Activated CD4-positive, alpha-beta T cell treated with anti-CD3 and anti-CD28 coated beads for 48 hours (primary cell): Measurements from ENCODE around the gene PRKCD.

ENCODE experiments used
- DNase-seq: peaks from one replicate; pipeline ENCODE4 v3.0.0-alpha.2; 2020

The PRKCD gene

DNA sequence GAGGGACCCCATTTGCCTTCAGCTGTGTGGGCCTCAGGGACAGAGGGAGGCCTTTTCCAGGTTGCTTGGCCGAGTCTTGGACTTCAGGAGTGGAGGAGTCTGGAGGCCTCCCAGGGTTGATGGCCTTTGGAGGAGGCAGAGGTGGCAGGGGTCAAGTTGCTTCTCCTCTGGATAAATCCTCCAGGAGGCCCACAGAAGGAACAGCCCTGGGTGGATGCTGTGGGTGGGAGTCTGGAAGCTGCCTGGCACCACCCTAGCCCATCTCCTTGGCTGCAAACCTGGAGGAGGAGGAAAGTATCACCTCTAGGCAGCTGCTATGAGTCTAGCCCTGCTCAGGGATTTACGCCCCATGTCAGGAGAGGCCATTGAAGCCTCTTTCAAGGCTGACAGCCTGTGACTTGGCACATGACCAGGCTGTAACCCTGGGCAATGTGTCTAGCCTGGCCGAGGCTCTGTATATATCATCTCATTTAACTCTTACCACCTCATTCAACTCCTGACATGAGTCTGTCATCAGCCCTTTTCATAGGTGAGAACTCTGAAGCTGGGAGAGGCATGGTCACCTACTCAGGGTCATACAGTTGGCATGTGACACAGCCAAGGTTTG lies 2.9 kb upstream of the PRKCD start:
- DNase-seq, result no peak

DNA sequence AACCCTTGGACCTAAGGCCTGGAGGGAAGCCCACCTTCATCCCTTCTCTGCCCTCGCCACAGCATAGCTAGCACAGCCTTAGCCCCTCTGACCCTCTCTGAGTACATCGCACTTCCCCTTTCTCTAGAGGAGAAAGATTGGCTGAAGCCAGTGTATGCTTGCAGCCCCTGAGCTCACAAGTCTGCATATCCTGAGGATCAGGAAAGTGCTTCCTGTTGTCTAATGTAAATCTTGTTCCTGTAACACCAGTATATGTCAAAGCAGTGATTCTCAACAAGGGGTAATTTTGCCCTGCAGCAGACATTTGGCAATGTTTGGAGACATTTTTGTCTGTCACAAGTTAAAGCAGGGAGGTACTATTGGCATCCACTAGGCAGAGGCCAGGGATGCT lies 2.2 kb upstream of the PRKCD start:
- no peak for DNase-seq

DNA sequence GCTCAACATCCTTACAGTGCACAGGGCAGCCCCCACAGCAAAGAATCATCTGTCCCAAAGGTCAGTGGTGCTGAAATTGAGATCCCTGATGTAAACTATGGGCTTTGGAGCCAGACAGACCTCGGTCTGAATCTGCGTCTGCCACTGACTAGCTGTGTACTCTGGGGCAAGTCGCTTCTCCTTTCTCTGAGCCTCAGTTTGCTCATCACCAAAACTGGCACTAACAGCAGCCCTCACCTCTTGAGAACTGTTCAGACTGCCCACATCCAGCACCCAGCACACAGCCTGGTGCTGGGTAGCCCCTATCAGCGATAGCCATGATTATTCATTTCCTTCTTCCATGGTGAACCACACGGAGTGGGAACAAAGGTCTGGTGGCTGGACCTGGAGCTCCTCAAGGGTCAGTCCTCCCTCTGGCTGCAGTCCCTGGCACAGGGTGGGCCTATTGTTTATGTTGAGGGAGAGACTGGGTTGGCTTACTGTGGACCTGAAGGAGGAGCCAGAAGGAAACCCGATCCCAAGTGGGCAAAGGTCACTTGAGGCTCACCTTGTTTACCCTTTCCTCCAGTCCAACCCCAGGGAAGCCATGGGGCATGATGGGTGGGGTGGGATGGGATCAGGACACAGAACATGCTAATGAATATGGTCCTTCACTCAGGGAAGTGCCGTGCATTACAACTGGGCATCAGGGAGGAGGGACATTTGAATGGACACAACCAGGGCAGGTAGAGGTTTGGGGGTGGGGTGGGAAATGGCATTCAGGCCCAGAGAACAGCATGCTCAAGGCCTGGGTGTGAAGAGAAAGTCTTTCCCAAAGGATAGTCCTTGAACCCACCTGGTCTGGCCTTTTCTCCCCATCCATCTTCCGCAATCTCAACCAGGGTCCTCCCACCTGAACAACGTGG lies 1.6 kb upstream of the PRKCD start:
- no peak for DNase-seq

DNA sequence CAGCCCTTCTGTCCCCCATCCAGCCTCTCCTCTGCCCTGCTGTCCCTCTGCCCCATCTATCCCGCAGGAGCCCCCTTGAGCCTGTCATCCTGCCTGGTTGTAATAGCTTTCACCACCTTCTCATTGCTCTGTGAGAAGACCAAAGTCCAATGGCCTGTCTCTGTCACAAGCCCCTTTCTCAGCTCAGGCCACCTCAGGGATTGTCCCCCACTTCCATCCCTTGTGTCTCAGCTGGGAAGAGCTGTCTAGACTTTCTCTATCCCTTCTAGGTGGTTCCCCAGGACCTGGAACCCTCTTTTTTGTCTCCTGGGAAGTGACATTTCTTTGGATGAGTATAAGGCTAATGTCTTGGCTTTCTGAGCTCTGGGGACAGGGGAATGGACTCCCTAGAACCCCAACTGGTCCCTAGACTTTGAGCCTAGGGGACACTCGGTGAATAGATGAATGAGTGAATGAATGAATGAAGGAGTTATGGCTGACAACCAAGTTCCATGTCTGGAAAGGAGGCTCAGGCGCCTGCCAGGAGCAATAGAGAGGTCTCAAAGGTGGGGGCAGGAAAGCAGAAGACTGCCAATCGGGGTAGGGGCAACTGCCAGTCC lies 849 bp upstream of the PRKCD start:
- DNase-seq, result no peak

DNA sequence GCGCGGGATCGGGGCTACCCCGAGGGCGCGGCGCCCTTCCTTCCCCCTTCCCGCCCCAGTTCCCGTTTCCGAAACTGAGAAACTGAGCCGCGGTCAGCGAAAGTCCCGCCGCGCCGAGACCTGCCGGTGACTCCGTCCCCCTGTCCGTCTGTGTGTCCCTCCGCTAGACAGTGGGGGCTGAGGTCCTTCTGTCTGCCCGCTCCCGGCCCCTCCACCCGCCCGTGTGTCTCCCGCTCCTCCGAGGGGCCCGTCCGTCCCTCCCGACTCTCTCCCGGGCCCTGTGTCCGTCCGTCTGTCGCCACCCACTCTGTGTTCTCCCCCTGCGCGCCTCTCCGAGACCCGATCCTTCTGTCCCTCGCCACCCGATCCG lies 426 bp downstream of the PRKCD start:
- peak; percentile 31 for DNase-seq

DNA sequence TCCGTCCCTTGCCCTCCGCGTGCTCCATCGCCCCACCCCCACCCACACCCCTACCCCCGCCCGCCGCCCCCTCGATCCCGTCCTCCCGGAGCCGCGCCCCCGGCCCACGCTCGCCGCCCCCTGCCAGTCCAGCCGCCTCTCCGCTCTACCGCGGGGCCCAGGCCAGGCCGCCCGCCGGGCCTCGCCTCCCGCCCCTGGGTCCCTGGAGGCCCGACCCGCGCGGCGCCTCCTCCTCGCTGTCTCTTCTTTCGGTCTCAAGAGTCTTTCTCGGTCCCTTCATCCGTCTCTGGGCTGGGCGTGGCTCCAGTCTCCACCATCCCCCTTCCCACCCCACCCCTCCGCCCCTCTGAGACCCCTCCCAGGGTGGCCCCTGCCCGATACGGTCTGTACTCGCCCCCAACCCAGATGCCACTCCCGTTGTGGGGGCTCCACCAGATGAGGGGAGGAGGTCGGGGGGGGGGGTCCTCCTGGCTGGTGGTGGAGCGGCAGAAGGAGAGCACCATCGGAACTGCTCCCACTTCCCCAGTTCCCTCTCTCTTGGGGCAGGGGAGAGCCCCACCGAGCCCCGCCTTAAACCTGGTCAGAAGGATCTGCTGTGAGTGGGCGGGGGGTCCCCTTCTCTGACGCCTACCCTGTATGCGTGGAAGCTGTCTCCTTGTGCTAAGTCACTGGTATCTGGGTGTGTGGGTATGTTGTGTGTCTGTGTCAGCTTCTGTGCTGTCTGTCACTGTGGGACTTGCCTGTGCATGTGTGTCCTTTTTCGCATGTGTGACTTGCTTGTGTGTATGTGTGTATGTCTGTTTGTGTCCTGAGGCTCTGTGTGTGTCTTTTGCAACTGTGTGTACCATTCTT lies 1.0 kb downstream of the PRKCD start:
- DNase-seq, result peak; percentile 63

DNA sequence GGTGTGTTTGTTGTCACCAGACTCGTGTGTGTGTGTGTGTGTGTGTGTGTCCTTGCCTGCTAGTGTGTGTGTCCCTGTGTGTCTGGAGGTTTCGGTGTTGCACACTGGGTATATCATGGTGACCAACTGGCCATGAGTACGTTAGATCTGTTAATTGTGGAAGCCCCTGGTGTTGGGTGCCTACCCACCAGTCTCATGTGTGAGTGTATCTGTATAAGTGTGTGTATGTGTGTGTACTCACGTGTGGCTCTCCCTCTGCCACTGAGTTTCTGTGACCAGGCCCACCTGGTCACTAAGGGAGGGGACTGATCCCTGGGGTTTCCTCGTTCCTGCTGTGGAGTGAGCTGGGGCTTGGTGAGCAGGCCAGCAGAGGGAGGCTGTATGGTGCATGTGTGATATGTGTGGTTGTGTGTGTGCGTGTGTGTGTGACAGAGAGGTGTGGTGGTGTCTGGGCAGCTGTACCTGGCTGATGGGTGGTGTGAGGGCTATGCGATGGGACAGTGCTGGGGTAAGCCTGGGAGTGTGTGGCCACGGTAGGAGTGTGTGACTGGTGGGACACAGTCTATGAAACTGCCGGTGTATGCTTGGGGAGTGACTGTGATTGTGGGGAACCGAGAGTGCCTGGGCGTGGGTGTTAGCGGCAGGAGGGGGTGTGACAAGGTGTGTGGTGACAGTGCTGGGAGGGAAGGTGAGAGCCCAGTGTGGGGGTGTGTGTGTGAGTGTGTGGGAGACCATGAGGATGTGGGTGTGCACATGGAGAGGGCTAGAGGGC lies 1.8 kb downstream of the PRKCD start:
- DNase-seq, result peak; percentile 34

DNA sequence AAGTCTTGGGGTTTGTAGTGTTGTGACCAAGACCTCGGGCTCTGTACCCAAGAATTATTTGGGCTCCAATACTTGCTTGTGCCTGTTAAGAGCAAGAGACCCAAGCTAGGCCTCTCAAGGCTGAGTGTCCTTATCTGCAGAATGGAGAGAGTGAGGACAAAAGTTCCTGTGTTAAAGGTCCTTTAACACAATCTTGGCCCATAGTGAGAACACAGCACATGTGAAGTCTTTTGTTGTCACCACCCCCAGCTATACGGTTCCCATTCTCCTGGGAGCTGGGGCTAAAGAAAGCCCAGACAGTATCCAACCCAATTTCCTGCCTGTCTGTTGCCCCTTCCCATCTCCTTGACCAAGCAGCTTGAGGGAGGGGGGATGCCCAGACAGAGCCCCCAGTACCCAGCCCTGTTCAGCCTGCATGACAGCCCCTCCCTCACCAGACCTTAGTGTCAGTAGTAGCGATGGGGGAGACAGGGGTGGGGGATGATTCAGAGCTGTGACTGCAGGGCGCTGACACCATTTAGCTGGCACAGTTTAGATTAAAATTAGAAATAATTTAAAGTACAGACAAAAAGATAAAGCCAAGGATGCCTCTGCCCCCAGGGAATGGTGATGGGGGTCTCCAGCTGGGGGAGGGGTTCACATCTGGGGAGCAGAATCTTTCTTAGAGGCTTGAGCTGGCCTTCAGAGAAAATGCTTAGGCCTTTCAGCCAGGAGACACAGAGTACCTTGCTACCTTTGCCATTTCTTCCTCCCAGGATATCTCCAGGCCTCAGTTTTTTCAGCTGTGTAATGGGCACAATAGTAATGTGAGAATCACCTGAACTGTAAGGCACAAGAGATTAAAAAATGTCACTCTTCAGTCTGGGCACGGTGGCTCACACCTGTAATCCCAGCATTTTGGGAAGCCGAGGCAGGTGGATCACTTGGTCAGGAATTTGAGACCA lies 2.7 kb downstream of the PRKCD start:
- no peak for DNase-seq

DNA sequence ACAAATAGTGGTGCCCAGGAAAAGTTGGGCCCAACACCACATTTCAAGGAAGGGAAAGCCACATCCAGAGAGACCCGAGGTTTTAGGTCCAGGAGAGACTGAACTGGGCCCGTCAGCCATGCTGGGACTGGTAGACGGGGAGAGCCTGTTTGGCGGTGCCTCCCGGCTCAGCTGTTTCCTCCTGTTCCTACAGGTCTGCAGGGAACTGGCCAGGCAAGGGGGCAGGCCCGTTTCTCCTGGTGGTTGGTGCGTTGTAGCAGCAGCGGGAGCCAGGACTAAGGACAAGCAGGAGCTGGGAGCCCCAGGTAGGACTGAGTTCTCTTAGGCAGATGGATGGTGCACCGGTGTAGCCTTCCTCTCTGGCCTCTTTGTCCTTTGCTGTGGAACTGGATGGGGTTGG lies 3.9 kb downstream of the PRKCD start:
- DNase-seq, result no peak

DNA sequence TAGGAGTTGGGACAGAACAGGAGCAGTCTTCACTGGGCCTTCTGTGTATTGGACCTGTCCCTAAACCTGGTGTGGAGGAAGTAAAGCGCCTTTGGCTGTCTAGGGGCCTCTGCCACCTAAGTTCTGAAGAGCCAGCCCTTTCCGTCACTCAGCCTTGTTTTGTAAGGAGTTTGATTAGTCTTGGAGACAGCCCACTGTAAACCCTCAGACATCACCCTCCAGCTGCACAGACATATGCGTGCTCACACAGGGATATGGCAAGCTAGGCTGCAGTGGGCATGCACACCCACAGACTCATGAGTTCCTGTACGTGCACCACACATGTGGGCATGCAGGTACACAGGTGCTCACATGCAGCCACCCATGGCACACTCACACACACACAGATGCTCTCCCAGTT lies 5.2 kb downstream of the PRKCD start:
- DNase-seq, result no peak

DNA sequence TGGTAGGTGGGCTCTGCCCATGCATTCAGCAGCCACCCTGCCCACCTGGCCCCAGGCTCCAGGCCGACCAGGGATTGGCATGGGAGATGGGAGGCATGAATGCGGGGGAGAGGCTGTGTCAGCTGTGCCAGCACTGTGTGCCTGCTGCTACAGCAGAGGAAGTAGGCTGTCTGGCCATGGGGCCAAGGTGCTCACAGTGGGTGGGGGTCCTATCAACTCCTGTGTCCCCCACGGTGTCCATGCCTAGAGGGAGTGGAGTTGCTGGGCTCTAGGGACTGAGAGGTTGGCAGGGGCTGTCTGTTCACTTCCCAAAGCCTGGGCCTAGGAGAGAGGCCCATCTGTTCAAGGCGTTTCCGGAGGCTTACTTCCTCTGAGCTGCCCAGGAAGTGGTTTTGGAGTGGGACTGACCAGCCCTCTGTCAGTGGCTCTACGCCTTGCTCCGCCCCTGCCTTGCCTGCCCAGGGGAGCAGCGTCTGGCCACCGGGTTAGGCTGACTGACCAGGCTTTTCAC lies 5.8 kb downstream of the PRKCD start:
- DNase-seq, result no peak

DNA sequence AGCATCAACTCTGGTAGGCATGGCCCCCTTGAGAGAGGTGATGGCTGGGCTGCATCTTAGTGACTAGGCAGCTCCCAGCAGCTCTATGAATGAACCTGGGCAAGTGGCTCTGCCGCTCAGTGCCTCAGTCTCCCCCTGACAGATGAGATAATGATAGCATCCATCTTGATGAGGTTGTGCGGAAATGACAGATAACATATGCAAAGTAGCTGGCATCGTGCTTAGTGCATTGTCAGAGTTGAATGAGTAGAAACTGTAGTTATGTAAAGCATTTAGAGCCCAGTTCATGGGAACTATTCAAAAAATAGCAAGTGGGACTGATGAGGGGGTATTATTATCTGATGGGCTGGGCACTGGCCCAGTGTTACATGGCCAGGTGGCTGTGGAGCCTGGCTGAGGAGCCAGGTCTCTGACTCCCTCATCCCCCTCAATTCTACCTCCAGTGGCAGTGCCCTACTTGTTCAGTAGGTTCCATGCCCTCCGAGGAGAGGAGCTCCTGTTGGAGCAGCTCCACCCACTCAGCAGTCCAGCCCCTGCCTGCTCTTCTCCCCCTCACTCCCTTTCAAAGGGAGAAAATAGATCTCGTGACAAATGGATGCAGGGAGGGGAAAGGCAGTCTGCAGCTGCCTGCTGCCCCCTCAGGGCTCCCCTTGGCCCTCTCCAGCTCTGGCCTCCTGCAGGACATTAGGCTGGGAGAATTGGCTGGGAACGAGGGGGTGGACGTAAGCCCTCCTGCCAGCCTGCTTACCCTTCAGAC lies 6.6 kb downstream of the PRKCD start:
- no peak for DNase-seq

DNA sequence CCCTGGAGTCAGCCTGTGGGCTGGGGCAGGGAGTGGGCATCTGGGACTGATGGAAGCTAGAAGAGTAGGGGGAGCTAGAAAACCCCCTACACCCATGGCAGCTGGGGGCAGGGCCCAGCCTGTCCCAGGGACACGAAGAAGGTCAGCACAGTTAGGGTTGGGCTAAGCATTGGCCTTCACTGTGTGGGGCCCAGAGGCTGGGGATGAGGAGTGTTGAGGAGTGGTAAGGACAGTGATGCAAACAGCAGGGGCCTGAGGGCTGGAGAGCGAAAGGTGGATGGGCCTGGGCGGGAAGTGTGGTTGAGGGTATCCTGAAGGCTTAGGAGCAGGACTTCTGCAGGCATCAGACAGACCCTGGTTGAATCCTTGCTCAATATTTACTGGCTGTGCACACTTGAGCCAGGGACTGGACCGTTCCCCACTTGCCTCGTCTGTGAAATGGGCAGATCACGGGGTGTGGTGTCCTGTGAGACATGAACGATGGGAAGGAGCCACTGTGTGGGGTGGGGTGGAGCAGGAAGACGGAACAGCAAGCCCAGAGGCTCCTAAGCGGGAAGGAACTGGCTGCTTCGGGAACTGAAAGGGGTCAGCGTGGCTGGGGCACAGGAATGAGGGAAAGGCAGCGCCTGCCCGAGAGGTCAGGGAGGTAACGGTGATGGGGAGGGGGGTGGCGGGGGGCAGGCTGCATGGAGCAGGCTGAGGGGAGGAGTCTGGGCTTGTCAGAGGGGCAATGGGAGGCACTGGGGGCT lies 7.3 kb downstream of the PRKCD start:
- no peak for DNase-seq

DNA sequence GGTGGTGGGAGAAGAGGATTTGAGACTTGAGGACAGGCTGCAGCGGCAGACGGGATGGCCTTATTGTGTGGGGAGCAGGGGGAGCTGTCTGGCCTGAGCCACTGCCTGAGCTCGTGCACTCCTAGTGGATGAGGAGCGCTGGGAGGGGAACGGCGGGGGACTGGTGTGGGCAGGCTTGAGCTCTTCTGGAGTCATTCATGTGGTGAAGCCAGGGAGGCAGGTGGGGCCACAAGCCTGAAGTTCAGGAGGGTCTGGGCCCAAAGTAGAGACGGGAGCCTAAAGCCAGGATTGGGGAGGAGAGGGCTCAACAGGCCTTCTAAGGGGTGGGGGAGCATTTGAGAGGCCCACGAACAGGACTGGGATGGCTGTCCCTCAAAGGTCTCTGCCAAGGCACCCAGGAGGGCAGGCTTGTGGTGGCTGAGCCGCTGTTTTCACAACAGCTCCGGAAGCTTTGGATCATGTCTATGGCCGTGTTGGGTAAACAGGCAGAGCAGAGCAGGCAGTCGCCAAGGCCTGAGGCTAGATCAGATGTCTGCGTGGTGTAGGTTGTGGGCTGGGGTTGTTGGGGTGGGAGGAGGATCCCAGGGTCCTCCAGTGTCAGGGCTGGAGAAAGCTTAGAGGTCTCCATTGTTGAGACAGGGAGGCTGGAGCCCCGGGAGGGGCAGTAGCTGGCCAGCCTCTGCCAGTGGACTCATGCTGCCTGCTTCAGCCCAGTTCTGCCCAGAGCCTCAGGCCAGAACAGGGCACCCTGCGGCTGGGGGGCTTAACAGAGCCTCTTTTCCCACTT lies 8.2 kb downstream of the PRKCD start:
- no peak for DNase-seq

DNA sequence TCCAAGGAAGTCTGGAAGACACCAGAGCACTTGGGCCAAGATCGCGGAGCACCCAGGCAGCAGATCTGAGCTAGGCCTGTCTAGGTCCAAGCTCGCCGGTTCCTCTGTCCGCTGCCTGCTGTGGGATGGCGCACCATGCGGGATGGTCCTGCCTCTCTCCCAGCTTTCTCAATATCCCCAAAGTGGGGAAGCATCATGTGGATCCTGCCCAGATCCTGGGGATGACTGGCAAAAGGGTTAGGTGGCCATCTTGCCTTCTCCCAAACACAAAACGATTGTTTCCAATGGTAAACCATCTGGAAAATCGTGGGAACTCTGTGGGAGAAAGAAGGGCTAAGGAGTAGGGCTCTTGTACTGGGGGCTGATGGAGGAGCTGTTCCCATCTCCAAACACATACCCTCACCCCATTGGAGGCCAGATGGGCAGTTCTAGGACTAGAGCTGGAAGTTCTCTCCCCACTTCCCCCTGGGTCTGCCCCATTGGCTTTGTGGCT lies 8.9 kb downstream of the PRKCD start:
- DNase-seq, result no peak

DNA sequence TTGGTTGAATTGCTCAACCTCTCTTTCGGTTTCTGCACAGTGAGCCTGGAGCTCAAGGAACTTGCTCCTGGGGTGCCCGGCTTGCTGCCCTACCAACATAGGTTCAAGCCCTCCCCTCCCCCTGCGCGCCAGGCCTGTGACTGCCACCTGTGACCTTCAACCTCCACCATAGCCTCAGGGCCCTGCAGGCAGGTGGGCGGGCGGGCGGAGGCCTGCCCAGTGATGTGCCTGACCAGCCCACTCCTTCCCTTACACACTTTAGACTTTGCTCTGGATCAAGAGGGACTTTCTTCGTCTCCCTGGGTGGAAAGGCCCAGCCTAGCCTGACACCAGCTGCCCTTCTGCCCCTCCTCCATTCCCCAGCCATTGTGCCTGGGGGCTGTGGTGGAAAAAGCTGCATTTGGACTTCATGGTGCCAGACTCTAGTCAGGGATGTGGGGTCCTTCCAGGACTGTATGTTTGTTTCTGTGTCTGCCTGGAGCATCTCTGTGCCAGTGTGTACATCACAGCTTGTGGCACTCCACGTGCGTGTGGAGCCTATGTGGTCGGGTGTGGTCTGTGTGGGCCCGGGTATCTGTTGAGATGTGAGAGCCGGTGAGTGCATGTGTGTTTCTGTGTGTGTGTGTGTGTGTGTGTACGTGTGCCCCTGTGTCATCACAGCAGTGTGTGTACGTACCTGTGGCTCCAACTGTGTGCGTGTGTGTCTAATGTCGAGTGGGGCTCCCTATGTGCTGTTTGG lies 9.5 kb downstream of the PRKCD start:
- DNase-seq, result peak; percentile 33

DNA sequence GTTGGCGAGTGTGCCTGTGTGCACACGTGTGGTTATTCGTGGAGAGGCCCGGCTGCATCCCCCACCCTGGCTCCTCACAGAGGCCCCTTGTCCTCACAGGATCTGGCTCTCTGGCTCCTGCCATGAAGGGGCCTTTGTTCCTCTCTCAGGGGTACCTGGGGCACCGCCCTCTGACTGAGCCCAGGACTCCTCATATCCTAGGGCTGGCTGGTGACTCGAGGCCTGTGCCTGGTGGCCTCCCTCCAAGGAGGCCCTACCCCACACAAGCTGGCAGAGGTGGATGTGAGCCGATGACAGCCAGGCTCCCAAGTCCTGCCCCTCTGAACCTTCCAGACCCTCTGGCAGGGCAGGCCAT lies 10.0 kb downstream of the PRKCD start:
- no peak for DNase-seq
